ENCODE results near the gene TMEM232. TPM values are rescaled to one million over a fixed set of nuclear protein-coding genes. Genes with fewer than 3 reads are reported as not detected.

The TMEM232 gene
- total and polyA plus RNA-seq, 2 donors (not counting 3 experiments of a cell fraction or from before 2014, with no cell fraction given): 0.17 to 0.38 TPM

GRCh38 chr5:110376281-110376951, 350.1 kb downstream of the TMEM232 start:
- no peak for DNase-seq (ENCODE audit: low read depth, low spot score)
- FAIRE-seq: no peak
- no peaks in the 10 kb centered on the region for H3K4me1 ChIP-seq (ENCODE audit: control insufficient read depth, extremely low read depth, insufficient read depth, low read length)
- no peaks in the 10 kb centered on the region for H3K36me3 ChIP-seq (ENCODE audit: control insufficient read depth in 2 of 2, extremely low read depth in 1 of 2, insufficient read depth in 2 of 2, low read length in 2 of 2)
- dilution Hi-C loops (cut with MboI; ENCODE audit: extremely low pct_ligation_motif_present, low sequenced_read_pairs) (no loop called here), intact Hi-C loops (cut with micrococcal nuclease) (no loop called here)
- H3K9me3 ChIP-seq (replicated peaks; ENCODE audit: control insufficient read depth, insufficient read depth, low read length): no peaks in the 10 kb centered on the region
- no peak for TF ChIP-seq EZH2 (IDR thresholded peaks at IDR 0.05; ENCODE audit: borderline replicate concordance, low read depth, low read length, severe bottlenecking)
- TF ChIP-seq JUN (IDR thresholded peaks at IDR 0.05; ENCODE audit: borderline replicate concordance, insufficient read depth, insufficient read length, low read depth): no peak
- TF ChIP-seq MYC (IDR thresholded peaks at IDR 0.05; ENCODE audit: low read depth, low read length): no peak
- no peak for TF ChIP-seq MAX (IDR thresholded peaks at IDR 0.05; ENCODE audit: insufficient read depth, insufficient read length)
- TF ChIP-seq GATA2 (IDR thresholded peaks at IDR 0.05; ENCODE audit: insufficient read depth, insufficient read length, low read depth, low read length): no peak
- no peak for TF ChIP-seq FOS (IDR thresholded peaks at IDR 0.05; ENCODE audit: borderline replicate concordance, insufficient read depth, low read length)
- TF ChIP-seq POLR2A (IDR thresholded peaks at IDR 0.05; ENCODE audit: low read depth, low read length): no peak
- no peak for TF ChIP-seq POLR2AphosphoS5 (IDR thresholded peaks at IDR 0.05; ENCODE audit: insufficient read depth, low read depth, low read length)
- no peak for TF ChIP-seq CTCF (IDR thresholded peaks at IDR 0.05; ENCODE audit: extremely low read depth in 1 of 2, insufficient read depth in 1 of 2, low read depth in 1 of 2, low read length in 2 of 2)
- CTCF ChIA-PET: no interaction called here
- H4K20me1 ChIP-seq (replicated peaks; ENCODE audit: control insufficient read depth, extremely low read depth, insufficient read depth, low read length): no peaks in the 10 kb centered on the region
- no peaks in the 10 kb centered on the region for H3K27me3 ChIP-seq (ENCODE audit: control insufficient read depth in 2 of 2, insufficient read depth in 2 of 2, low read length in 2 of 2)
- H3K79me2 ChIP-seq (ENCODE audit: control insufficient read depth, insufficient read depth, low read length): no peaks in the 10 kb centered on the region
- H3K9ac ChIP-seq (replicated peaks; ENCODE audit: extremely low read depth, insufficient read depth, low read length): no peak overlapping the region
- H3K27ac ChIP-seq (ENCODE audit: insufficient read depth, low read depth, low read length): no peak overlapping the region
- no TSS peak for BruUV-seq (replicated peaks)
- H3K4me3 ChIP-seq (replicated peaks in 1 of 3; ENCODE audit: insufficient read depth in 1 of 3, low read depth in 1 of 3, low read length in 3 of 3): no peak overlapping the region
- H2AFZ ChIP-seq (ENCODE audit: low read depth, low read length): no peak overlapping the region
- POLR2A ChIA-PET: no interaction called here
- no peaks in the 10 kb centered on the region for H3K9me1 ChIP-seq (replicated peaks; ENCODE audit: control insufficient read depth, extremely low read depth, insufficient read depth, low read length)
- H3K4me2 ChIP-seq (ENCODE audit: insufficient read depth, low read length): no peak overlapping the region
